HG02970 (cell line): ENCODE data around the gene YPEL5.
A peak's percentile ranks its signal among the peaks of the same experiment; 100 is the strongest.
"Not testable (repeated sequence)": the region's sequence is repeated elsewhere in the genome, so short reads cannot be mapped to it uniquely, and the experiment has no call there.

Experiments used
- ATAC-seq: cut with Tn5 transposase; IDR thresholded peaks from one replicate; pipeline ENCODE4 v1.9.1; 2021; ENCODE audit warnings: mild to moderate bottlenecking, moderate library complexity, moderate number of reproducible peaks; ENCODE audit not compliant: unreplicated experiment, low FRiP score

Gene YPEL5

DNA sequence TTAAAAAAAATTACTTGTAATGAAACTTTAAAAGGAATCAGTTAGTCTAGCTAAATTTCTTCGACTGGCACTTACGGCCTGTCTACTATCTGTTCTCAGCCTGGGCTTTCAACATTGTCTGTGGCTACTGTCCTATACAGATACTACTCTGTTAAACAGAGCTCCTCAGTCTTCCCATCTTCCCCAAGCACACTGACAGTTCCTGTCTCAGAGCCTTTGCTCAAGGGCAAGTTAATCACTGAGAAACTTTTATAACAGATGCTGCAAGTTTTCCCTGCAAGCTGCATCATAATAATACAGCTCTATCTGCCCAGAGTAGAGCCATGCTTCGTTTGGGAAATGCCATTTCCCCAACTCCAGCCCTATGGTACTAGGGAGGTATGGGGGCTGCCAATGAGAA, 11.3 kb upstream of the YPEL5 start:
- no peak for ATAC-seq

DNA sequence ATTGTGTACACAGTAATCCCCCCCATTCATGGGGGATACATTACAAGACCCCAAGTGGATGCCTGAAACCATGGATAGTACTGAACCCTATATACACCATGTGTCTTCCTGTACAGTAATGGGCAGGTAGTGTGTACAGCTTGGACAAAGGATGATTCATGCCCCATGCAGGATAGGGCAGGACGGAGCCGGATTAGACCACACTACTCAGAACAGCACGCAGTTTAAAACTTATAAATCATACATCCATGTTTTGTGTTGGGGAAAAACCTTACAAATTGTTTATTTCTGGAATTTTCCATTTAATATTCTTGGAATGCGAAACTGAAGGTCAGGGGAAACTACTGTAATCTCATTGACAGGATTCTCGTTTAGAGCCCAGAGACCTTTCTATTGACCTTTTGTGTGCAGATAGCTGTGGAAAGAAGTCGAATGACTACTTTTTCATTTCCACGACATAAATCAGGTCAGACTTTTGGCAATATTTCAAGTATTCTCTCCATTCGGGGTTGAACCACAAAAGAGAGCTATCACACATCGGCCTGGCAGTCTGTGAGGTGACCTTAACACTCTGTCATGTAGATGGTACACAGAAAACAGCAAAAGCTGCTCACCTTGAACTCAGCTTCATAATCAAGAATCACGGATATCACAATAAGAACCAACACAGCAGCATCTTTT, 9.9 kb upstream of the YPEL5 start:
- ATAC-seq, result no peak

DNA sequence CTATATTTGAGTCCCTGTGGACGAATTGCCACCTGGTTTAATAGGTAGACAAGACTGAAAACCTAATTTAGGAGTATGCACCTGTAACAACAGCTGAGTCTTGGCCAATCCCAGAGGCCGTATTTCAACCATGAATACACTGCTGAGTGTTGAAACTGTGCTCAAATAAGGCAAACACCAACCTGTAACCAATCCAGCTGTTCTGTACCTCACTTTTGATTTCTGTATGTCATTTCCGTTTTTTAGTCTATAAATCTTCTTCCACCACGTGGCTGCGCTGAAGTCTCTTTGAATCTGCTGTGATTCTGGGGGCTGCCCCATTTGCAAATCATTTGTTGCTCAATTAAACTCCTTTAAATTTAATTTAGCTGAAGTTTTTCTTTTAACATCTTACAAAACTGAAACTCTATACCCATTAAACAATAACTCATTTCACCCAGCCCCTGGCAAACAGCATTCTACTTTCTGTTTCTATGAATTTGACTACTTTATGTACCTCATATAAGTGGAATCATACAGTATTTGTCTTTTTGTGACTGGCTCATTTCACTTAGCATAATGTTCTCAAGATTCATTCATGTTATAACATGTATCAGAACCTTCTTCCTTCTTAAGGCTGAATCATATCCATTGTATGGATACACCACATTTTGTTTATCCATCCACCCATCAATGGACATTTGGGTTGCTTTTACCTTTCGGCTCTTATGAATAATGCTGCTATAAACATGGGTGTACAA, 7.5 kb upstream of the YPEL5 start:
- no peak for ATAC-seq

DNA sequence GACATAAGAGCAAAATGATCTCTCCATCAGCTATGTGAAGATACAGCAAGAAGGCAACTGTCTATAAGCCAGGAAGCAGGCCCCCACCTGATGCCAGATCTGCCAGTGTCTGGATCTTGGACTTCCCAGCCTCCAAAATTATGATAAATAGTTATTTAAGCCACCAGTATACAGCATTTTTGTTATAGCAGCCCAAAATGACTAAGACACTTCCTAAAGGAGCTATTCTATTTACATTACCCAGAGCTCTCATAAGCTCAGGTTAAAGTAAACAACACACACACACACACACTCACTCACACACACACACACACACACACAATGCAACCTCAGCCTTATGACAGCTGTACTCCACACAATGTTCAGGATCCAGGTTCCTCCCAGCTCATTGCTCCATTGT, 5.7 kb upstream of the YPEL5 start:
- ATAC-seq, result no peak

DNA sequence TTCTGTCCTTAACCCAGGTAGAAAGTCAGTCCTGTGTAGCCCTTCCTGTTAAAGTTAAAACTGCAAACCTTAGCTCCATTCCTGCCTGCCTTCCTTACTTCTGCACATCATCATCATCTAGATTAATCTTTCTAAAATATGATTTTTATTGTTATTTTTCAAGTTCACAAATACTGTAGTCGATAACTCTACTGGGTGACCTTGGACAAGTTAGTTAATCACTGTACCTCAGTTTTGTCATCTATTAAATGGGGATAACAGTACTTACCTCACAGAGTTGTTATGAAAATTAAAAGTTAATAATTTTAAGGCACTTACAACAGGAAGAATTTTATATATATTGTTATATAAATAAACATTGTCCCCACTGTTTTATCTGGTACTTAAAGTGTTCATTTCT, 2.5 kb upstream of the YPEL5 start:
- no peak for ATAC-seq

DNA sequence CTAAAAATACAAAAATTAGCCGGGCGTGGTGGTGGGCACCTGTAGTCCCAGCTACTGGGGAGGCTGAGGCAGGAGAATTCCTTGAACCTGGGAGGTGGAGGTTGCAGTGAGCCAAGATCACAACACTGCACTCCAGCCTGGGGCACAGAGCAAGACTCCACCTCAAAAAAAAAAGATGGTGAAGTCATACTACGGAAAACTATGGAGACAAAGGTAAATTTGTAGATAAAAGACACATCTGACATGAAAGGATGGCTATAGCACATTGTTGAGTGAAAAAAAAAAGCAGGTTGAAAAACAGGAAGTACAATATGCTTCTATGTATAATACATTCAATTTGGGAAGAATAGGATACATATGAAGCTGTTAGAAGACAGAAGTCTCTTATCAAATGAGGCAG, 1.9 kb upstream of the YPEL5 start:
- not testable (repeated sequence) for ATAC-seq

DNA sequence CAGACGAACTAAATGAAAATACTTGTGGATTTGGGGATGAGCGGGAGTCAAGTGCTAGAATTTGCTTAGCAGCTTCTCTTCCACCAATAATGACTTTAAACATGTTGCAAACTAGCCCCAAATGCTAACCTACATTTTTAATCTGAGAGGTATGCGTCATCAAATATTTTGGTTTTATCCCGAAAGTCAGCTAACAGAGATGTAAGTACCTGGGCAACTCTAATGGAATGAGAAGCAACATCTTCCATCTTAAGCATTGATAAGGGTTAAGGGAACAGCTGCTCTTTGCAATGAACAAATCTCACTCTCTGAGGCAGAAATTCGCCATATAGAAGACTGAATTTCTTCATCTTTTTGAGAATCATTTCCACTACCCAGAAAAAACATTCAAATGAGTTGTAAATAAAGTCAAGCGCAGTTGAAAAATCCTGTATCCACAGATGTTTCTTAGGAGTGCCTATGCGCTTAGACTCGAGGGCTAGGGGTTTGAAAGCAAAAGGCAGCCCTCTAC, 926 bp upstream of the YPEL5 start:
- no peak for ATAC-seq

DNA sequence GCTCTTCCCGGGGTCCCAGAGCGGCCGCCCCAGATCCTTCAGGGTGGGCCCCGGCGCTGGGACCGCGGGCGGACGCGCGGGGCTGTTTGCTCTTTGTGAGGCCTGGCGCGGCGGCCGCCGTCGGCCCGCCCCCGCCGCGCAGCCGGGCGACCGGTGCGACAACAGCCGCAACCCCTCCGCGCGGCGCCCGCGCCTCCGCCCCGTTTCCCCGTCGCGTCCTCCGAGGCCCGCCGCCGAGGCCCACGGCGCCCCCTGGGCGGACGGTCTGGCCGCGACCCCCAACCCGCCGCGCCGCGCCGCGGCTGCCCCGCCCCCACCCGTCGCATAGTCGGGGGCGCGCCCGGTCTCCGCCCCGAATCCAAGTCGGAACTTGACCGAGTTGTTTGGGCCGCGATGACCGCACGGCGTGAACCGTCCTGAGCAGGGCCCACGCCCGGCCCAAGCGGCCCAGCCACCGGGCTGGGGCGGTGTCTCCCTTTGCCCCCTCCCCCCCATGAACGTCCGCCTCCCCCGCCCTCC, 448 bp downstream of the YPEL5 start:
- peak; percentile 7 for ATAC-seq

DNA sequence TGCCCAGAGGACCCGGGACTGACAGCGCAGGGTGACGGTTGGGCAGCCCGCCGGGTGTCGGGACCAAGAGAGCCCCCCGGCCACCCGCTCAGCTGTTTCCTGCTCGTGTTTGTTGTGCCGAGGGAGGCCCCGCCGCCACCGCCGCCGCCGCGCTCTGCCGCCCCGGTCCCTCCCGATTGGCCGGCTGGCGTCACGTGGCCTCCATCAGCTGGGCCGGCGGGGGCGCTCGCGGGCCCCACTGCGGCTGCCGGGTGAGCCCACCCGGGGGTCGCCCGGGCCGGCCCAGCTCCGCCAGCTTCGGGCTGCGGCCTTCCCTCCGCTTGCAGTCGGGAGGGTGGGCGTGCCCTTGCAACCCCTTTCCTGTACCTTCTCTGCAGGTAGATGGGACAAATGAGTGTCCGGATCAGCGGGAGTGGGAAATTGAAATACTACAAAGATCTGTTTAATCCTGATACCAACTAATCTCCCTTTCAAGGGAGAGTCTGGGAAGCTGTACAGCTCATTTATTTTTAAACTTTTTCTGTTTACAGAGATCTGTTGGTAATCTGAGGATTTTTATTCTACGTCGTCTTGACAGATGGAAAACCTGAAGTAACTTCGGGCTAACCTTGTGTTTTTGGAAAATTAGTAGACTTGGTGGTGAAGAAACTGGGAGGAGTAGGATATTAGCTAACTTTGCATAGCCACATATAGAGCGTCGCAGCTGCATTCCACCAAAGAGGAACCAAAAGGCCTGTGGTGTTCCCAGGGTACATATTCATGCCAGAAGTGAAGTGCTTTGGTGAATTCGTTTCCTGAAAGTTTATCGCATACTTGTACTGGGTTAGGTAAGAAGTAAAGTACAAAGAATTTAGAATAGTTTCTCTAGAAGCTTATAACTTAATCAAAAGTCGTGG, 1.2 kb downstream of the YPEL5 start:
- ATAC-seq, result peak; percentile 34

DNA sequence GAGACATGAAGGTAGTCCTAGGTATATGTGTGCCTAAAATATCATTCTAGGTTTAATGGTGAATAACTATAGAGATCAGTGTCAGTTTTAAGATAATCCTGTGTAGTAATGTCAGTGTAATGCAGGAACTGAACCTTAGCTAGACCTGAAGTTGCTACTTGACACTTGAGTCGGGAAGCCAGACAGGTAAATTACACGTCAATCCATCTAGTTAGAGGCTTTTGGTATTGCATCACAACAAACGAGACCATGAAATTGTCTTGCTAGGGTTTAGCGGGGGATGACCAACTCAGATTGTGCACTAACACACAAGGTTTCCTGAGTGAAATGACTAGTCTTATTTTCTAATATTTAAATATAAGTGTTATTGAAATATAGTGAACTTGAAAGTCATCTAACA, 2.0 kb downstream of the YPEL5 start:
- ATAC-seq, result no peak

DNA sequence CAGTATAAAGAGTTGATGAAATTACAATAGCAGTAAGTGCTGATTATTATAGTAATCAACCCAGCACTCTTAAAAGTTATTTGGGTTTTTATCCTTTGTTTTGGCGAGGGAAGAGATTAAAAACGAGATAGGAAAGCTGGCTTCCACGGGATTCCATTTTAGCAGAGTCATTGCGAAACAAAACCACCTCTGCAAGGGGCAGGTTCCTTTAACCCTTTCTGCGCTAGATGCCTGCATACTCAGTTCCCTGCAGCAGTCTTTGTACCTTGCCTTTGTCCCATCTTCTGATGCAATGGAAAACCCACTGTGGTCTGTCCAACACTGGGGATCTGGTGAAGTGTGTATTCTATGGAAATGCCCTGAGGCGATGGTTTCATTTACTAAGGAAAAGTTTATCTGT, 2.7 kb downstream of the YPEL5 start:
- no peak for ATAC-seq

DNA sequence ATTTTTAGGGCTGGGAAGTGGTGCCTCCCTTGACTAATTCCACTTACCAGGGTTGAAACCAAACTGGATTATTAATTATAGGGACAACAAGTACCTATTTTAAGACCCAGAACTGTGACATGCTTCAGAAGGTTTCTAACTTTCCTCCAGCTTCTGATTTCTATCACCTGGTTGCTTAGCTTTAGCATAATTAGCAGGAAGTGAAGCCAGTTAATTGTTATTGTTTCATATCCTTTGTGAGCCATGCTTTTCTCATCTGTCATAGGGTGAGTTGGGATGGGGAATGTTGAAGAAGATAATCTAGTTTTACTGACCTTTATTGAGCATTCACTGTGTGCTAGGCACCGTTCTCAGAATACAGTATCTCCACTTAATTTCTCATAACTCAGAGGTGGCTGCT, 3.2 kb downstream of the YPEL5 start:
- no peak for ATAC-seq

DNA sequence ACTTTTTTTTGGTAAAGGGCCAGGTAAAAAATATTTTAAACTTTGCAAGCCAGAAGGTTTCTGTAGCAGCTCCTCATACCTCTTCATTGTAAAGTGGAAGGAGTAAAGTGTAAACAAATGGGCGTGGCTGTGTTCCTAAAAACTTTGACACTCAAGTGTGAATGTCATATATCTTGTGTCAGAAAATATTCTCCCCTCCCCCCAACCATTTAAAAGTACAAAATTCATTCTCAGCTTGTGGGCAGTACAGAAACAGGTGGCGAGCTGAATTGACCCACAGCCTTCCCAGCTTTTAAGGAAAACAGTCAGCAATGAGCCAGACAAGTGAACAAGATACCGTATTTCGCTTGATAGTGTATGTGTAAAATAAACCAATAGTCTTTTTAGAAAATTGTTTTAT, 4.0 kb downstream of the YPEL5 start:
- ATAC-seq, result no peak

DNA sequence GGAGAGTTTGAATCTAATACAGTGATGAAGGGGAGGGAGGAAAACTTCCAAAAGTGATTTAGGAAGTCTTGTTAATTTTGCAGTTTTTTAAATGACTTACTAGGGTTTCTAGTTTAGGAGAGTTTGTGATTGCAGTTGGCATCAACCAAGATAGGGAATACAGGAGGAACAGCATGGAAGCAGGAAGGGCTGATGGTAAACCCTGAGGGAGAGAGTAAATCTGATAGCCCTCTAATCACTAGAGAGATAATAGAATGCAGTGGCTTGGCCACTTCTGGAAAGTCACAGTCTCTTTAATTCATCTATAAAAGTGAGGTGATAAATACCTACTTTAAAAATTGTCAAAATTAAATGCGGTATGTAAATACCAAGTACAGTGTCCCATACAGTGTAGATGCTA, 5.6 kb downstream of the YPEL5 start:
- no peak for ATAC-seq

DNA sequence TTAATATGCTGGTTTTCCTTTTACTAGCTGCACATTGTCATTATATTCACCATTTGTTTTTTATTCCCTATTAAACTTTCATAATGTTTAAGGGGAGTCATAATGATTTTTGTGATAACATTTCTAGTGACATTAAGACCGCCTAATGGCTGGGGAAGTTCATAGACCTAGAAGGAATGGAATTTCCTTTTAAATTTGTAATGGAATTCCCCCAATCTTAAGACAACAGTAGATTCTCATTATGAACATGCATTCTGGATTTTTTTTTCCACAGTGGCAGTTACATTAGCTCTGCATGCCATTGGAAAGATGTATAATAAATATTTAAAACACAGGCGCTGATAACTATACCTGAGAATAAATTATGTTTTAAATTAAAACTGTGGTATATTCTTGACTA, 8.4 kb downstream of the YPEL5 start:
- no peak for ATAC-seq

DNA sequence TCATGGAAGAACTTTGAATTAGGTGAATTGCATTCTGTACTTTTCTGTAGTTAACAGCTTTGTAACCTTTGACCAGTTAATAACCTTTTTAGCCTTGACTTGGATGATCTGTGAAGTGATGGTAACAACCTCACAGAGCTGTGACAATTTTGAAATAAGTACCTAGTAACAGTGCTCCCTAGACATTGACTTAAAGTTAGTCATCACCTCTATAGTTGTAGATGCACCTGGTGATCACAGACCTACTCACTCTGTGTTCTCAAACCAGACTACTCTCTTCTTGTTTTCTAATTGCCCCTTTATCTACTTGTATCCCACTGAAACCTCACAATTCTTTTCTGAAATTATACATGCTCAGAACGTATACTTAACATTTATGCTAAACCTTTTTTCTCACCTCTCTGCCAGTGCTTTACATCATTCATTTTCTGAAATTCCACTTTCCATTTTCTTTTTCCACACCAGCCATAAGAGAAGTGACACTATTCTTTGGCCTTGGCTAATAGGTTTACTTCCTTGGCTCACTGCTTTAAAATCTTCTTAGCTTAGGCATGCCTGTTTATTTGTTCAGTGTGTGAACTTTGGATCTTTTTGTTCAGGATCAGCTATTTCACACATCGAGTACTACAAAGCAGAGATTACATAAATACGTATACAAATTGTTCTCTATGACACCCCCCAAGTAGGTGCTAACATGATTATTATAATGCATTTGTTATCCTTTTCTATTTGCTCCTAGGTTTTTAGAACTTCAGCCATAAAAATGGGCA, 9.3 kb downstream of the YPEL5 start:
- no peak for ATAC-seq

DNA sequence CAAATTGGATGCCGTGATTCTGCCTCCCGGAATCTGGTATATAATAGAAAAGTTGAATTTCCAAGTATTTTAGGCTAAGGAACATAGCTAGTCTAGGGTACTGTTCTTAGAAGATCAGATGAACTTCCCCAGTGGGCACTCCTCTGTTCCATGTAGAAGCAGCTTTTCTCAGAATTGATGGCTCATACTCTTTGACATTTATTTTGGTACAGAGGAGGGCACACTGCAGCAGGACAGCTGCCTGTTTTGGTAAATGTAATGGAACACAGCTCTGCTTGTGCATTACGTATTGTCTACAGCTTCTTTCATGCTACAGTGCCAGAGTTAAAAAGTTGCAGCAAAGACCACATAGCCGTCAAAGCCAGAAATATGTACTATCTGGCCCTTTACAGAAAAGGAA, 10.8 kb downstream of the YPEL5 start:
- ATAC-seq, result no peak

DNA sequence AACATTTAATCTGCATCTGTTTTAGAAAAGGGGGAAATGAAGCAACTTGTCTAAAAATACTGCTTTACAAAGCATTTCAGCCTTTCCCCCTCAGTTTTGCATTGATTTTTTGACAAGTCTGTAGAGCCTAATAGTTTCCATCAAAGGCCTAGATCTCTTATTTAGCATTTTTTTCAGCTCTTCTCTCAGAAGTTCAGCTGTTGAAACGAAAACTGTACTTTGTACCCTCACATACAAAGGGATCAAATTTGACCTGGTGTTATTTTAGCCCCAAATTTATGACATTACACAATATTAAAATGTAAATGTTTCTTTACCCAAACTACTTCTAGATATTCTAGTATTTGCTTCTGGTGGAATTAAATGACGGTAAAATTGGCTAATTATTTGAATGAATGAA, 13.0 kb downstream of the YPEL5 start:
- no peak for ATAC-seq

DNA sequence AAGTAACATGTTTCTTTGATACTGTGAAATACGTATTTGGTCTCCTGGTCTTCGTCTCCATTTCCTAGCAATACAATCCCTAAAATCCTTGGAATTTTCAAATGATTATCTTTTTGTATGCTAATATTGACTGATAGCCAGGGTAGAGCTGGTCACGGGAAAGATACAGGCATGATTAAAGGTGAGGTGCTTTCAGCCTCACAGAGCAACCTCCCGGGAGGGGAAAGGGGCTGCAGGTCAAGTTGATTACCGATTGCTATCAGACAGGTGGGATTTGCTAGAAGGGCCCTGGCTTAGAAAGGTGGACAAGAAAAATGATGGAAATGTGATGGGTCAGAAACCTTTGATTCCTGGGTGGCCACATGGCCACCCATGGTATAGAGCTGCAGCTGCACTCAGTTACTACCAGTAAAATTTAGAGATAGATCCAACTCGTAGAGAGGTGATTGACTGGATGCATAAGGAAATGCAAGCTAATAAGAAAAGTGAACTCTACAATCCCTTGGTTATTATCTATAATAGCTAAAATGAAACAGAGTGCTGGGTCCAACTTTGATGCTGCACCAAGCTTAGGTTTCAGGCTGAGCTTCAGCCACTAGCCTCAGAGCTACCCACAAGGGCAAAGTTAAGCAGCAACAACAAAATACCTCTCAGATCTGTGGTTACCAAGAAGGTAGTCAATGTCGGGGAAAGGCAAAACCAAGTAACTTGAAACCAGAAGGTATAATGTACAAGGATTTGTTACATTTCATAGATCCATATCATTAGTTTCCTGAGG, 15.3 kb downstream of the YPEL5 start:
- ATAC-seq, result no peak
